Epithelial cell of esophagus (primary cell): ENCODE results near the gene DMTF1.

Experiments used
- DNase-seq: peaks from one replicate; pipeline ENCODE4 v3.0.0; 2010; ENCODE audit warnings: low read depth
- H3K4me3 ChIP-seq: 2 replicates; pipeline ENCODE4 v1.5.1; 2011; ENCODE audit warnings: mild to moderate bottlenecking, low read length, control low read depth
- CTCF ChIP-seq: IDR thresholded peaks from 2 replicates; pipeline ENCODE4 v1.5.1; 2011; ENCODE audit warnings: low read depth, mild to moderate bottlenecking, low read length, control low read depth, inconsistent platforms; ENCODE audit not compliant: insufficient read depth; ENCODE audit errors: missing control alignments

Gene DMTF1

DNA sequence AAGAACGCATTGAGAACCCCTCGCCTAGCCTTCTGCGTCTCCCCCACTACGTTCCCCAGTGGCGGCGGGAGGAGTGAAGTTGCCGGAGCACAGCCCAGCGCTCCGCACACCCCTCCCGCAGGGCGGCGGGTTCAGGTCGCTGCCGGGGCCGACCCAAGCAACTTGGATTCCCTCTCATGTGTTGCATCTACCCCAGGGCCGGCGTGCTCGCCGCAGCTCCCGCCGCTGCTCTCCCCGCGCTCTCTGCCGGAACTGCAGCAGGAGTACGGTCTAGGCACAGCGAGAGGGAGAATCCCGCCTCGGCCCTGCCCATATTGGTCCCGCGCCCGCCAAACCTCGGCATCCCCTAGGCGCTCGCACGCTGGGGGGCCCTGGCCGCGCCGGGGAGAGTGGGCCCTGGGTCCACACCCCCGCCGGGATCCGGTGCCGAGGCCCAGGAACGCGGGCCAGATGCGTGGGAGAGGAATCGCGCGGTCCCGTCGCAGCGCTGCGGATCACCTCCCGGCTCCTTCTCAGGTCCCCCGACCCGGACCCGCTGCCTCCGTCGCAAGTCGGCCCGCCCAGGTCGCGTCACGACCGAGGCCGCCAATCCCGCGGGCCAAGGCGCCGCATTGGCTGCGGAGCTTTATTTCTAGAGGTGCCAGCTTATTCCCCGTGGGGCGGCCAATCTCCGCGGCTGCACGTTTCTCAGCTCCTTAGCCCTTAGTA, 67.9 kb downstream of the DMTF1 start:
- no peak for TF ChIP-seq CTCF
- DNase-seq: peak; percentile 89
- H3K4me3 ChIP-seq: peak overlapping the region; percentile 95

DNA sequence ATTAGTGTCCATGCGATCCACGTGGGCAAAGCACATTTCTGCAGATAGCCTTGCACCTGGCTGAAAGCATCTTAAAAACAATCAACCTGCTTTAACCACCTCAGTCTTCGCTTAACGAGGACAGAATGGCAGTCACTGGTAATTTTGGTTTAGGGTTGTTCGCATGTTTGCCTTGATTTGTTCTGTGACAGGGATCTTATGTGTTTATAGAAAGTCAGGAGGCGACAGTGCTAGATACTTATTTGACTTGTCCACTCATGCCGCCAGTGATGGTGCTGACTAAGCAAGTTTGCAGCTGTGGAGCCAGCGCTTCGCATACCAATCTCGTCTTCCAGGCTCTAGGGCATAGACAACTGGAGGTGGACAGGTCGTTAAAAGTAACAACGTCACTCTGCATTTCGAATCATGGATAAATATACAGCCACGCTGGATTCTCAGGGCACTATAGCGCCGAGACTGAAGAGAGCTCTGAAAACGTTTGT, 68.5 kb downstream of the DMTF1 start:
- TF ChIP-seq CTCF: no peak
- peak overlapping the region; percentile 95 for H3K4me3 ChIP-seq
- peak; percentile 43 for DNase-seq

DNA sequence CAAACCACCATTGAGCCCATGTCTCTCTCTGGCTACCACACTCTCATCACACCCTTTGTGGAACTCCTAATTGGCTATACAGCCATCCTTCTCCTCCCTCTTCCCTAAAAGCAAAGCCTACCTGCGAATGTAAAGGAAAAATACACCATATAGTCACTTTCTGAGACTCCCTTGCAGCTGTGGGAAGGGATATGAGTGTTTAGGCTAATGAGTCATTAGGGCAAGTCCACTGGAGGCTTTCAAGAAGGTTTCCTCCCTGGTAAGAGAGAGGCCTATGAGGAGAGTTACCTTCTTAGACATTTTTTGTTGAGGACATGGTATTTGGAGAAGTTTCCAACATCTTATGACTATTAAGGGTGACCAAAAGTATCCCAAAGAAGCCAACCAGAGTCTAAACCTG, 71.4 kb downstream of the DMTF1 start:
- TF ChIP-seq CTCF: no peak
- DNase-seq: peak; percentile 74
- no peak overlapping the region for H3K4me3 ChIP-seq

DNA sequence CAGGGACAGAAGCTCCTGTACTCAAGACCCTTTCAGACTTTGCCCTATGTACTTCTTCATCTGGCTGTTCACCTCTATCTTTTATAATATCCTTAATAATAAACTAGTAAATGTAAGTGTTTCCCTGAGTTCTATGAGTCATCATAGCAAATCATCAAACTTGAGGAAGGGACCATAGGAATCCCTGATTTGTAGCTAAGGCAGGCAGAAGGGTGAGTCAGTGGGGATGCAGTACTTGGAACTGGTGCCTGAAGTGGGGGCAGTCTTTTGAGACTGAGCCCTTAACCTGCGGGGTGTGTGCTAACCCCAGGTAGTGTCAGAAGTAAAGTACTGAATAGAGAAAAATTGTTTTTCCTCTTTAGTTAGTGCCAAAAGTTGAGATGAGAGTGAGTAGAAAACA, 73.4 kb downstream of the DMTF1 start:
- no peak for TF ChIP-seq CTCF
- no peak overlapping the region for H3K4me3 ChIP-seq
- DNase-seq: peak; percentile 66

GRCh38 chr7:87226495-87226894, 74.2 kb downstream of the DMTF1 start:
- H3K4me3 ChIP-seq: no peak overlapping the region
- TF ChIP-seq CTCF: no peak
- no peak for DNase-seq

GRCh38 chr7:87231258-87231657, 79.0 kb downstream of the DMTF1 start:
- H3K4me3 ChIP-seq: no peak overlapping the region
- TF ChIP-seq CTCF: no peak
- no peak for DNase-seq

GRCh38 chr7:87231711-87232110, 79.5 kb downstream of the DMTF1 start:
- H3K4me3 ChIP-seq: no peak overlapping the region
- no peak for DNase-seq
- no peak for TF ChIP-seq CTCF
